Vagina (tissue), 2 donors: ENCODE results near the gene SYNM.

Experiments
- CTCF ChIP-seq, 3 experiments: fragments of 450-650 bp in 2 of 3; fragments of 200-600 bp in 1 of 3; sonication (generic) in 1 of 3; IDR thresholded peaks; one replicate each; pipeline ENCODE4 v1.5.1; 2017 to 2019; ENCODE audit warnings: antibody characterized with exemption in 3 of 3, mild to moderate bottlenecking in 2 of 3, moderate library complexity in 2 of 3
- POLR2A ChIP-seq, 2 donors: fragments of 450-650 bp; IDR thresholded peaks; one replicate each; pipeline ENCODE4 v1.6.1; 2017; ENCODE audit warnings: antibody characterized with exemption in 2 of 2, mild to moderate bottlenecking in 2 of 2, moderate library complexity in 2 of 2
- POLR2AphosphoS5 ChIP-seq, 2 donors: sonication (generic); formaldehyde crosslinking; IDR thresholded peaks; one replicate each; pipeline ENCODE4 v1.9.0; 2017; ENCODE audit warnings: antibody characterized with exemption in 2 of 2, mild to moderate bottlenecking in 2 of 2, low read depth in 1 of 2; ENCODE audit not compliant: insufficient read depth in 1 of 2

- TF ChIP-seq CTCF (IDR thresholded peaks at IDR 0.05) (no peak), POLR2A (IDR thresholded peaks at IDR 0.05) (no peak), POLR2AphosphoS5 (IDR thresholded peaks at IDR 0.05; ENCODE audit: insufficient read depth in 1 of 2, low read depth in 1 of 2) (peak in 1 of 2 donors; percentile 10)
These were observed 5.9 kb downstream of the SYNM start for GRCh38 chr15:99110581-99111320.
